Spleen (tissue), 7 donors: Measurements from ENCODE around the gene FYN.

Experiments
- POLR2A ChIP-seq, 3 donors: fragments of 450-650 bp; IDR thresholded peaks; one replicate each; pipeline ENCODE4 v1.5.1; 2017; ENCODE audit warnings: antibody characterized with exemption in 3 of 3, mild to moderate bottlenecking in 1 of 3
- TF ChIP-seq, protein P1 (sequence below), 11 experiments: fragments of 200-600 bp in 7 of 11; fragments of 450-650 bp in 4 of 11; sonication (generic) in 4 of 11; IDR thresholded peaks in 8 of 11; conservative IDR thresholded peaks in 3 of 11; 1 replicate in 7 of 11; 2 replicates in 4 of 11; pipeline versions ENCODE4 v1.4.0 to v1.8.0; 2016 to 2021; ENCODE audit warnings: antibody characterized with exemption in 11 of 11, inconsistent platforms in 4 of 11, mild to moderate bottlenecking in 1 of 11
- donor health status: DM: no; HTN: no; CAD: no; lungs with moderate emphysema.
- donor health status: DM: no; HTN: no; CAD: no.
- donor health status: DM: no; HTN: no; CAD: no.

DNA sequence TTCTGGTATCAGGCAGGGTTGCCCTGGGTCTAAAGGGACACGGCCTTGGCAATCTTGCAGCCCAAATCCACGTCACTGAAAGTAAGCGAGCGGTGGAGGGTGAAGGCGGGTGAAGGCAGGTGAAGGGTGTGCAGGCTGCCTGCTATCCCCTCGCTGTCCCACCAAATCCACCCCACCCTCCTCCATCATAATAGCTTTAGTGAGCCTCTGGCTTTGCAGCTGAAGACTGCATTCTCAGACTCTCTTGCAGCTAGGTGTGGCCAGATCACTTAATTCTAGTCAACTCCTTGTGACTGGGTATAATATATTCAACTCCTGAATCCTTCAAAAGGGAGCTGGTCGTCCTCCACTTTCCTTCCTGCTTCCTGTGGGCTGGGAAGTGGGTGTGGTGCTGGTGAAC lies 140.9 kb downstream of the FYN start:
- TF ChIP-seq POLR2A (IDR thresholded peaks at IDR 0.05), result no peak
- TF ChIP-seq, protein P1, sequence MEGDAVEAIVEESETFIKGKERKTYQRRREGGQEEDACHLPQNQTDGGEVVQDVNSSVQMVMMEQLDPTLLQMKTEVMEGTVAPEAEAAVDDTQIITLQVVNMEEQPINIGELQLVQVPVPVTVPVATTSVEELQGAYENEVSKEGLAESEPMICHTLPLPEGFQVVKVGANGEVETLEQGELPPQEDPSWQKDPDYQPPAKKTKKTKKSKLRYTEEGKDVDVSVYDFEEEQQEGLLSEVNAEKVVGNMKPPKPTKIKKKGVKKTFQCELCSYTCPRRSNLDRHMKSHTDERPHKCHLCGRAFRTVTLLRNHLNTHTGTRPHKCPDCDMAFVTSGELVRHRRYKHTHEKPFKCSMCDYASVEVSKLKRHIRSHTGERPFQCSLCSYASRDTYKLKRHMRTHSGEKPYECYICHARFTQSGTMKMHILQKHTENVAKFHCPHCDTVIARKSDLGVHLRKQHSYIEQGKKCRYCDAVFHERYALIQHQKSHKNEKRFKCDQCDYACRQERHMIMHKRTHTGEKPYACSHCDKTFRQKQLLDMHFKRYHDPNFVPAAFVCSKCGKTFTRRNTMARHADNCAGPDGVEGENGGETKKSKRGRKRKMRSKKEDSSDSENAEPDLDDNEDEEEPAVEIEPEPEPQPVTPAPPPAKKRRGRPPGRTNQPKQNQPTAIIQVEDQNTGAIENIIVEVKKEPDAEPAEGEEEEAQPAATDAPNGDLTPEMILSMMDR (IDR thresholded peaks at IDR 0.05 in 8 of 11, conservative IDR thresholded peaks at IDR 0.05 in 3 of 11), result no peak
